Measurements from ENCODE around the gene MAOB. TPM values are rescaled to one million over a fixed set of nuclear protein-coding genes. Genes with fewer than 3 reads are reported as not detected.
A peak's percentile ranks its signal among the peaks of the same experiment; 100 is the strongest.

MAOB gene
- total and polyA plus RNA-seq, 5 donors, result 59.7 to 93.6 (median 79.7) TPM

- DNase-seq, result peak; percentile 52 to 67 (median 60)
- Histone ChIP-seq H3K27ac (ENCODE audit: low read length) (peak overlapping the region; percentile 54), H3K27me3 (ENCODE audit: control insufficient read depth, insufficient read depth) (no peaks in the 10 kb centered on the region), H3K4me1 (ENCODE audit: control insufficient read depth, insufficient read depth, low read length) (peaks cover 7% of the 10 kb centered on the region), H3K4me3 (ENCODE audit: low read length) (peak overlapping the region; percentile 37), H3K9me3 (ENCODE audit: control insufficient read depth, low read length) (no peaks in the 10 kb centered on the region)
- intact Hi-C loops (cut with DNase I), result no loop called here
- WGBS, result 13% methylated on average over 34 of the region's 34 CpGs
- peak; percentile 55 to 65 for ATAC-seq
Observed at GRCh38 chrX:43881410-43882293, 598 bp downstream of the MAOB start.

GRCh38 chrX:43880425-43880824 lies 1.8 kb downstream of the MAOB start:
- Histone ChIP-seq H3K27ac (ENCODE audit: low read length) (no peak overlapping the region), H3K27me3 (ENCODE audit: control insufficient read depth, insufficient read depth) (no peaks in the 10 kb centered on the region), H3K9me3 (ENCODE audit: control insufficient read depth, low read length) (no peaks in the 10 kb centered on the region), H3K4me3 (ENCODE audit: low read length) (no peak overlapping the region), H3K4me1 (ENCODE audit: control insufficient read depth, insufficient read depth, low read length) (peaks cover 7% of the 10 kb centered on the region)
- ATAC-seq, result no peak
- 87% methylated on average over 2 of the region's 2 CpGs for WGBS
- intact Hi-C loops (cut with DNase I), result no loop called here
- DNase-seq, result no peak

GRCh38 chrX:43878906-43879526 lies 3.2 kb downstream of the MAOB start:
- 43% methylated on average over 6 of the region's 6 CpGs for WGBS
- Histone ChIP-seq H3K27ac (ENCODE audit: low read length) (no peak overlapping the region), H3K4me1 (ENCODE audit: control insufficient read depth, insufficient read depth, low read length) (peaks cover 7% of the 10 kb centered on the region), H3K9me3 (ENCODE audit: control insufficient read depth, low read length) (no peaks in the 10 kb centered on the region), H3K27me3 (ENCODE audit: control insufficient read depth, insufficient read depth) (no peaks in the 10 kb centered on the region), H3K4me3 (ENCODE audit: low read length) (no peak overlapping the region)
- DNase-seq (peak in 1 of 3 donors; percentile 29), ATAC-seq (peak; percentile 29 to 70)
- intact Hi-C loops (cut with DNase I), result no loop called here

- Histone ChIP-seq H3K9me3 (ENCODE audit: control insufficient read depth, low read length) (no peaks in the 10 kb centered on the region), H3K4me1 (ENCODE audit: control insufficient read depth, insufficient read depth, low read length) (peaks cover 7% of the 10 kb centered on the region), H3K27ac (ENCODE audit: low read length) (no peak overlapping the region), H3K4me3 (ENCODE audit: low read length) (no peak overlapping the region), H3K27me3 (ENCODE audit: control insufficient read depth, insufficient read depth) (no peaks in the 10 kb centered on the region)
- DNase-seq (no peak), ATAC-seq (no peak)
- WGBS, result 78% methylated on average over 3 of the region's 3 CpGs
- intact Hi-C loops (cut with DNase I), result no loop called here
Observed at GRCh38 chrX:43876680-43877079, 5.6 kb downstream of the MAOB start.

GRCh38 chrX:43870758-43871419 lies 11.4 kb downstream of the MAOB start:
- ATAC-seq, result peak; percentile 31 to 47
- DNase-seq, result peak; percentile 22 to 66 (median 62)
- intact Hi-C loops (cut with DNase I), result no loop called here
- Histone ChIP-seq H3K9me3 (ENCODE audit: control insufficient read depth, low read length) (no peaks in the 10 kb centered on the region), H3K4me3 (ENCODE audit: low read length) (no peak overlapping the region), H3K27me3 (ENCODE audit: control insufficient read depth, insufficient read depth) (no peaks in the 10 kb centered on the region), H3K27ac (ENCODE audit: low read length) (peak overlapping the region; percentile 36), H3K4me1 (ENCODE audit: control insufficient read depth, insufficient read depth, low read length) (peaks cover 2% of the 10 kb centered on the region)
- 83% methylated on average over 3 of the region's 3 CpGs for WGBS

- WGBS, result 61% methylated on average over 3 of the region's 3 CpGs
- ATAC-seq, result peak; percentile 75 to 91
- intact Hi-C loops (cut with DNase I), result no loop called here
- no peak for DNase-seq
- H3K27me3 ChIP-seq (ENCODE audit: control insufficient read depth, insufficient read depth), result no peaks in the 10 kb centered on the region
- no peaks in the 10 kb centered on the region for H3K9me3 ChIP-seq (ENCODE audit: control insufficient read depth, low read length)
- no peak overlapping the region for H3K4me3 ChIP-seq (ENCODE audit: low read length)
- peak overlapping the region; percentile 7 for H3K27ac ChIP-seq (ENCODE audit: low read length)
- peaks cover 2% of the 10 kb centered on the region for H3K4me1 ChIP-seq (ENCODE audit: control insufficient read depth, insufficient read depth, low read length)
Observed at GRCh38 chrX:43870011-43870410, 12.2 kb downstream of the MAOB start.

GRCh38 chrX:43868791-43869190 lies 13.5 kb downstream of the MAOB start:
- H3K27me3 ChIP-seq (ENCODE audit: control insufficient read depth, insufficient read depth), result no peaks in the 10 kb centered on the region
- no peak overlapping the region for H3K4me3 ChIP-seq (ENCODE audit: low read length)
- 28% methylated on average over 6 of the region's 6 CpGs for WGBS
- ATAC-seq, result no peak
- no peaks in the 10 kb centered on the region for H3K9me3 ChIP-seq (ENCODE audit: control insufficient read depth, low read length)
- no peak overlapping the region for H3K27ac ChIP-seq (ENCODE audit: low read length)
- peaks cover 2% of the 10 kb centered on the region for H3K4me1 ChIP-seq (ENCODE audit: control insufficient read depth, insufficient read depth, low read length)
- intact Hi-C loops (cut with DNase I), result no loop called here
- DNase-seq, result no peak

- Histone ChIP-seq H3K4me1 (ENCODE audit: control insufficient read depth, insufficient read depth, low read length) (peaks cover 2% of the 10 kb centered on the region), H3K4me3 (ENCODE audit: low read length) (no peak overlapping the region), H3K27ac (ENCODE audit: low read length) (no peak overlapping the region), H3K27me3 (ENCODE audit: control insufficient read depth, insufficient read depth) (no peaks in the 10 kb centered on the region), H3K9me3 (ENCODE audit: control insufficient read depth, low read length) (no peaks in the 10 kb centered on the region)
- DNase-seq (no peak), ATAC-seq (no peak)
- intact Hi-C loops (cut with DNase I), result no loop called here
- WGBS, result 92% methylated on average over 4 of the region's 4 CpGs
Observed at GRCh38 chrX:43866423-43866822, 15.8 kb downstream of the MAOB start.

- Histone ChIP-seq H3K4me3 (ENCODE audit: low read length) (no peak overlapping the region), H3K4me1 (ENCODE audit: control insufficient read depth, insufficient read depth, low read length) (peaks cover 2% of the 10 kb centered on the region), H3K27me3 (ENCODE audit: control insufficient read depth, insufficient read depth) (no peaks in the 10 kb centered on the region), H3K9me3 (ENCODE audit: control insufficient read depth, low read length) (no peaks in the 10 kb centered on the region), H3K27ac (ENCODE audit: low read length) (no peak overlapping the region)
- WGBS, result 96% methylated on average over 5 of the region's 5 CpGs
- DNase-seq, result no peak
- ATAC-seq, result no peak
- intact Hi-C loops (cut with DNase I), result no loop called here
Observed at GRCh38 chrX:43865791-43866190, 16.5 kb downstream of the MAOB start.

- WGBS, result 94% methylated on average over 1 of the region's 1 CpG
- no peak overlapping the region for H3K27ac ChIP-seq (ENCODE audit: low read length)
Observed at GRCh38 chrX:43862434-43862833, 19.8 kb downstream of the MAOB start.

GRCh38 chrX:43861750-43862149 lies 20.5 kb downstream of the MAOB start:
- Histone ChIP-seq H3K4me3 (ENCODE audit: low read length) (no peak overlapping the region), H3K27me3 (ENCODE audit: control insufficient read depth, insufficient read depth) (no peaks in the 10 kb centered on the region), H3K9me3 (ENCODE audit: control insufficient read depth, low read length) (no peaks in the 10 kb centered on the region), H3K4me1 (ENCODE audit: control insufficient read depth, insufficient read depth, low read length) (peaks cover 1% of the 10 kb centered on the region), H3K27ac (ENCODE audit: low read length) (no peak overlapping the region)
- intact Hi-C loops (cut with DNase I), result no loop called here
- WGBS, result 59% methylated on average over 4 of the region's 4 CpGs
- ATAC-seq (peak; percentile 36 to 63), DNase-seq (no peak)

More at GRCh38 chrX:43862434-43862833, 19.8 kb downstream of the MAOB start:
- no peaks in the 10 kb centered on the region for H3K9me3 ChIP-seq (ENCODE audit: control insufficient read depth, low read length)
- DNase-seq (no peak), ATAC-seq (no peak)
- H3K4me1 ChIP-seq (ENCODE audit: control insufficient read depth, insufficient read depth, low read length), result peaks cover 2% of the 10 kb centered on the region
- H3K27me3 ChIP-seq (ENCODE audit: control insufficient read depth, insufficient read depth), result no peaks in the 10 kb centered on the region
- intact Hi-C loops (cut with DNase I), result no loop called here
- H3K4me3 ChIP-seq (ENCODE audit: low read length), result no peak overlapping the region

All from right cardiac atrium (tissue), 5 donors.